COLO668 (cell line): ENCODE results near the gene IQCK.
"Not testable (repeated sequence)": the region's sequence is repeated elsewhere in the genome, so short reads cannot be mapped to it uniquely, and the experiment has no call there.

Experiments
- DNase-seq: peaks from one replicate; lab custom pipeline; 2025; ENCODE audit not compliant: unreplicated experiment; lab: John Stamatoyannopoulos, UW

IQCK gene

DNA sequence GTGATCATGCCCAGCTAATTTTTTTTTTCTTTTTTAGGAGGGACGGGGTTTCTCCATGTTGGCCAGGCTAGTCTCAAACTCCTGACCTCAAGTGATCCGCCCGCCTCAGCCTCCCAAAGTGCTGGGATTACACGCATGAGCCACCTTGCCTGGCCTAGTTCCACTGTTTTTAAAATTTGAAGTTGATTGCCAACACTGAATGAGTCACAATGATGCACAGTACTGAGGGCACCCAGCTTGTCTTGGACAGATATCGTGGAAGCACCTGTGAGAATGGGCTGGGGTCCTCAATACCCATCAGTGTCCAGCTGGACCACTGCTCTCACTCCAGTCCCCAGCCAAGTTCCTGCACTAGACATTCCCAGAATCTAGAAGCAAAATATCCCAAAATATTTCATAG, 2.5 kb upstream of the IQCK start:
- no peak for DNase-seq

DNA sequence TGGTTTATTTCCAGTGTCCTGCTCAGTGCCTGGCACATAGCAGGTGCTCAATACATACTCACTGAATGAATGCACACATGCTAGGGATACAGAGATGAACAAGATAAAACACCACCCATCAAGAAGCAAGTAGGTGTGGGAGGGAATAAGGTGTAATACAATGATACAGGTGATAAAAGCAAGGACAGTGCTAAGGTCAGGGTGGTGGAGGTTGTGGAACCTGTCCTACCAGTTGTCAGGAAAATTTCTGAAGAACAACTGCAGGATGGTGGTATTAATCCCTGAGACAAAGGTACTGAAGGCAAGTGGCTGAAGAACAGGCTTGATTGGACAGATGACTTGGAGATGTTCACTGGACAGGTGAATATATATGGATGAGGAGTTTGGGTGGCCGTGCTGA, 1.9 kb upstream of the IQCK start:
- no peak for DNase-seq

GRCh38 chr16:19716728-19717127, 1.3 kb upstream of the IQCK start:
- DNase-seq = not testable (repeated sequence)

- no peak for DNase-seq
Observed at GRCh38 chr16:19717314-19717713, 757 bp upstream of the IQCK start.

DNA sequence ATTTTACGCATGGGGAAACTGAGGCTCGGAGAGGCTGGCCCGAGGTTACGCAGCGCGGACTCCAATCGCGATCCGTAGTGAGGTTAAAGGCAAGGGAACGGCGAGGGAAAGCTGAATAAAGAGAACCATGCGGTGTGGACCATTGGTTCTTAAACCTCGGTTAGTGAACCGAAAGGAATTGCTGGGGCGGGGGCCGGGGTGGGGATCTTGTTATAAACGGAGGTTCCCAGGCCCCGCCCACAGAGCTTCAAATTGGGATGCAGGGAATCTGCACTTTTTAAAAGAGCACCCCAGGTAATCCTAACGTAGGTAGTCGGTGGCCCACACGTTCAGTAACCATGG, 524 bp downstream of the IQCK start:
- DNase-seq = peak; percentile 32

GRCh38 chr16:19722269-19722952, 4.3 kb downstream of the IQCK start:
- DNase-seq = no peak

- DNase-seq = no peak
Observed at GRCh38 chr16:19722981-19723380, 4.9 kb downstream of the IQCK start.

- DNase-seq = no peak
Observed at GRCh38 chr16:19728636-19728965, 10.5 kb downstream of the IQCK start.

GRCh38 chr16:19733551-19733950, 15.5 kb downstream of the IQCK start:
- no peak for DNase-seq

GRCh38 chr16:19735074-19735867, 17.2 kb downstream of the IQCK start:
- no peak for DNase-seq

DNA sequence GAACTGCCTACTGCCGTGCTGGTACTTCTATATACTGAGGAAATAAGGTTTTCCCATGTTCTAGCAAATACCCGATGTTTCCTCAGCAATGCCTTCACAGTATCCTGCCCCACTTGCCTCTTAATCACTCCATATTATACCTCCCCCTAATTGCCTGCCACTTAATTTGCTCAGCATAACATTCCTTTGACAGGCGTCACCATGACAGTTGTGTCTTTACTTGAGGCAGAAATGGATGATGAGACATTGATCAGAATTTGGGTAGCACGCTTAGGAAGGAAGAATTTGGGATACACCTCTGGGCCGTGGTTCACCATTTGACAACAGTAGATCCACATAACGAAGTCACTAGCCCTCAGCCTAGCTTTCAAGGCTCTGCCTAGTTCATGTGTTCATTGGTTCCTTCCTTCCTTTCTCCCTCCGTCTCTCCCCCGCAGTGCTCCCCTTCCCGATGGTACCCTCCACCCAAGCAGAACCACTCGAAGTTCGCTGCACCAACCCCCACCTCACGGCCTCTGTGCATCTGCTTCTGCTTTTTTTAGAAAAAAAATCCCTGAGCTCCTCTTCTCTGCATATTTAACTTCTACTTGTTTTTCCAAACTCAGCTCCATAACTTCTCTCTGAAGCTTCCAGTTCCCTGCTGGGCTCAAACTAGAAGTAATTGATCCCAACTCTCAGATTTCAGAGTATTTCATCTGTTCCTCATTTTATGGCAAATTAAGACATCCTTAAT, 19.4 kb downstream of the IQCK start:
- no peak for DNase-seq

GRCh38 chr16:19741354-19741753, 23.3 kb downstream of the IQCK start:
- no peak for DNase-seq

DNA sequence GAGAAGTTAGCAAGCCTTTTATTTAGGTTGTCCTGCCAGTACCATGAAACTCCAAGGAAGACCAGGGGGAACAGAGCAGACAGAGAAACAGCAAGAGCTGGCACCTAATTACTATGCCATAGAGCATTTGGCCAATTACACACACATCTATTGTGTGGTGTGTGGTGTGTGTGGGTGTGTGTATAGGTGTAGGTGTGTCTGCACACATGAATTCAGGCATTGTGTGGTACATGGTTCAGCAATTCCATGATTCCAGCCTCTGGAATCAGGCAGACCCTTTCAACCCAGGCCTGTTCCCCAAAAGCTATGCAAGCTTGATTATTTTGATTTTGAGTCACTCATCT, 25.7 kb downstream of the IQCK start:
- no peak for DNase-seq

DNA sequence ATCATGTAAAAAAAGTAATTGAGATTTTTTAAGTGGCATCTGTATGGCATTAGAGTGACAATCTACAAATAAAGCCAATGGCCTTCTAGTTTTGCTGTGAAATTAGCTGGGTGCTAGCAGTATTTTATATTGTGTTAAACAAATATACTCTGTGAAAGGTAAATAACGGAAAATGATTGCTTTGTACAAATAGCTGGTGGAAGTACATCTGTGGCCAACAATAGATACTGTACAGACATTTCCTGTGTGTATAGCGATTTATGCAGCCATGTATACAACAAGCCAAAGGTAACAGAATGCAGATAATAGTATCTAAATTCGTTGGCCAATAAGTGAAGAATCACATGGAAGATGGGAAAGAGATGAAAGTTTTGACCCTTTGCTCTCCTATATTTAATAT, 26.6 kb downstream of the IQCK start:
- no peak for DNase-seq

- DNase-seq = no peak
Observed at GRCh38 chr16:19745286-19746010, 27.4 kb downstream of the IQCK start.

DNA sequence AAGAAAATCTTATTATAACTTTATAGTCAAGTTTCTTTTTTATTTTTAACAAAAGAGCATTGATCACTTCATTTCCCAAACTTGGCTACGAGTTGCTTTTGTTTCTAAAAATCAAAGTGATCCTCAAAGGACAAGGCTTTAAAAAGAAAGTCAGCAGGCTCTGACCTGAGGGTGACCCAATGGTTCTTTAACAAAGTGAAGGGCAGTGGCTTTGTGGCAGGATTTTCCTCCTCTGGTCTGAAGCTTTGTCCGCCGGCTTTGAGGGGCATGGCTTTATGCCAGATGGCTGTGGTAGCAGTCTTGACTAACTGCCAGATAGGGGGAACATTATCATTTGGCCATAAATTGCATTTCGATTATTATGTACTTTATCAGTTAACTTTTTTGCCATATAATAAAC, 28.5 kb downstream of the IQCK start:
- no peak for DNase-seq

DNA sequence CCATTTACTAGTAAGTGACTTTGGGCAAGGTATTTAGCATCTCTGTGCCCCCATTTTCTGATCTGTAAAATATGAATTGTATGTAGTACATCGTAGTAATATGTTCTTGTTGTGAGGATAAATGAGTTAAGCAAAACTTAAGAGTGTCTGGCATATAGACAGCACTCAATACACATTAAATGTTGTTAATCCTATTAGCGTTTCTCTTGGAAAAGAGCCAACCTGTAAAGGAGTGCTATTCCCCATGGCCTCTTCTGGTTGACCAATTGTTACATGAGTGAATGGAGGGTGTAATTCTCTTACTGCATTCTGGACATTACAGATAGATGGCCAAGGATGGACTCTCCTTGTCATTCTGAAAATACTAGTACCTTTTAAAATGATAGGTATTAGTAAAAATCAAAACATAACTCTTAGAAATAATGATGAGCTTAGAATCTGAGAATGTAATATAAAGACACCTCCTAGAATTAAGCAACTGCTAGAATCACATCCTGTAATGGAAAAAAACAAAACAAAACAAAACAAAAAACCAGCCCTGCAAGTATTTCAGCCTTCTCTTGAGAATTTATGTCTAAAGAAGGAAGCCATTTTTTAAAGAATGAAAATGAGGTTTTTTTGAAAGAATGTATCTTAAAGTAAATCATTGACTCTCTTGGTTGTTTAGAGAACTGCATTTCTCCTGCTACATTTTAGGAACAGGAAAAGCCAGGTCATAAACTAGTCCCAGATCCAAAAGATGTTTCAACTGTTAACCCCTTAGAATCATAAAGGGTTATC, 30.5 kb downstream of the IQCK start:
- DNase-seq = no peak

DNA sequence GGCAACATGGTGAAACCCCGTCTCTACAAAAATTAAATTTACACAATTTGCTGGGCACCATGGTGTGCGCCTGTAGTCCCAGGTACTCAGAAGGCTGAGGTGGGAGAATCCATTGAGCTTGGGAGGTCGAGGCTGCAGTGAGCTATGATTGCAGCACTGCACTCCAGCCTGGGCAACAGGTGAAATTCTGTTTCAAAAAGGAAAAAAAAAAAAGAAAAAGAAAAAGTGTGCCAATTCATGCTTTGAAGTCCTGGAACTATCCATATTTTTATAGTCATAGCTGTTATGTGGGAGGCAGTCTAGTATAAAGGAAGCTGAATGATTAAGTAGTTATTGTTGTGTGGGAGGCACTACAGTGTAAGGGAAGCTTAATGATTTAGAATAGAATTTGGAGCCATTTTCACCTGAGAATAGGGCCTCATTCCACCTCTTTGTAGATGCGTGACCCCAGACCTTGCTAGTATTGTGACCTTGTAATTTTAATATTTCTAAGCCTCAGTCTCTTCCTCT, 31.6 kb downstream of the IQCK start:
- no peak for DNase-seq

DNA sequence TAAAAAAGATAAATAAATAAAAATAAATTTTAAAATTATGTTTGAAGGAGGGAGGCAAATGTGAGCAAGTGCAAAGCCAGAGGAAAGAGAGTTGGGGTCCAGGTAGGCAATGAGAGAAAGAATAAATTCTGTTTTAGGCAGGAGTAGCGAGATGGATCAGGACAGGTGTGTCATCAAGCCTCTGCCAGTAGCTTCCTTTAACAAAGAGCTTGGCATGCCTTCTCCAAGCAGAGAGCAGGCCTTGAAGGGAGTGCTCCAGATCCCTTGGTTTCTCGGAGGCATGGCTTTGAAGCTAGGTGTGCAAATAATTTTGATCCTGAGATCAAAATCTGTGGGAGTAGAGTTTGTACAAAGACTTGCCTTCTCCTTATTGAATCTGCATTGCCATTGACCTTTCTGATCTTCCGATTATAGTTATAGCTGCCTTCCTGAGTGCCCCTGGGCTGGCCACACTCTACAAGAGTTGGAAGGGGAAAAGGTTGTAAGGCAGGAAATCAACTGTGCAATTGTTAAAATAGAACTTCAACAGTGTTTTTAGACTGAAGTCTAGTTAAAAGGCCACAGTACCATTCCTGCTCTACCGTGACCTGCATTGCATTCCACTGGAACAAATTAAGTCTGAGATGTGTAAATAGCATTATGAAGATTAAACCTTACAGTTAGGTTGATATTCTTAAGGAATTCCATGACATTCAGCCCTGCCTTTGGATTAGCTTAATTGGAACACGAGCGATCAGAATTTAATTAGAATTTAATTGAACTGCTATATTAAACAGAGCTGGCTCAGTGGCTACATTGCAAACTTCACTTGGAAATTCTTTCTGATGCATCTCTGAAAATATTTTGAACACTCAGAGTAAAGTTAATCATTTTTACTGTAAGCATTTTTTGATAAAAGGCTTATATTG, 33.7 kb downstream of the IQCK start:
- DNase-seq = no peak
